Smooth muscle cell of the pulmonary artery (primary cell): ENCODE data around the gene KCNJ5. TPM values are rescaled to one million over a fixed set of nuclear protein-coding genes. Genes with fewer than 3 reads are reported as not detected.

Experiments used
- total RNA-seq: library from RNA; depleted of rRNA; stranded (reverse); fragments of >200 nt; gene quantifications from 2 replicates; pipeline ENCODE4 v1.2.3, GENCODE V29; 2014

The KCNJ5 gene
- under 0.01 and 0.03 TPM in 2 replicates for total RNA-seq

GRCh38 chr11:128890543-128891368 is at the start of gene KCNJ5:
KCNJ5 (plus strand) TSS chr11:128891356; CDS start chr11:128911274, 19,918 bp downstream.

GRCh38 chr11:128867277-128867676 is 23.9 kb upstream of the KCNJ5 start, which contains the start of gene KCNJ1:
KCNJ1 (minus strand) TSS chr11:128867296; CDS start chr11:128840243, 27,053 bp downstream.

GRCh38 chr11:128942817-128943427 is 51.8 kb downstream of the KCNJ5 start, which contains the start of gene TP53AIP1:
TP53AIP1 (minus strand) TSS chr11:128942871; CDS start chr11:128937818, 5,053 bp downstream.

Other genes with a start within 250 kb of the KCNJ5 start
- gene FLI1, start 197.3 kb upstream of the KCNJ5 start, total RNA-seq, result 5.9 and 21.1 TPM in 2 replicates
- gene KCNJ1, start 24.1 kb upstream of the KCNJ5 start, total RNA-seq, result not detected in 2 replicates
- gene TP53AIP1, start 51.5 kb downstream of the KCNJ5 start, total RNA-seq, result not detected in 2 replicates